HG03095 (cell line): ENCODE measurements around the gene ERCC5.
A peak's percentile ranks its signal among the peaks of the same experiment; 100 is the strongest.

ENCODE experiments used
- ATAC-seq: cut with Tn5 transposase; IDR thresholded peaks from one replicate; pipeline ENCODE4 v1.9.1; 2021; ENCODE audit warnings: moderate library complexity; ENCODE audit not compliant: unreplicated experiment

Gene ERCC5

DNA sequence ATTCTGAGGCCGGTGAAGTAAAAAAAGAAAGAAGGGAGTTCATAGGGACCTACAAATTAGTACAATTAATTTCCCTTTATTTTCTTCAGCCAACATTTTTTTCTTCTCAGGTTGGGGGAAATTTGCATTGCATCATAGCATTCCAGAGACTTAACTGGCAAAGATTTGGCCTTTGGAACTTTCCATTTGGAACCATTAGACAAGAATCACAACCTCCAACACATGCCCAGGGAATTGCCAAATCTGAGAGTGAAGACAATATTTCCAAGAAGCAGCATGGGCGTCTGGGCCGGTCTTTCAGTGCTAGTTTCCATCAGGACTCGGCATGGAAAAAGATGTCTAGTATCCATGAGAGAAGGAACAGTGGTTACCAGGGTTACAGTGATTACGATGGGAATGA, 6.4 kb upstream of the ERCC5 start:
- no peak for ATAC-seq

DNA sequence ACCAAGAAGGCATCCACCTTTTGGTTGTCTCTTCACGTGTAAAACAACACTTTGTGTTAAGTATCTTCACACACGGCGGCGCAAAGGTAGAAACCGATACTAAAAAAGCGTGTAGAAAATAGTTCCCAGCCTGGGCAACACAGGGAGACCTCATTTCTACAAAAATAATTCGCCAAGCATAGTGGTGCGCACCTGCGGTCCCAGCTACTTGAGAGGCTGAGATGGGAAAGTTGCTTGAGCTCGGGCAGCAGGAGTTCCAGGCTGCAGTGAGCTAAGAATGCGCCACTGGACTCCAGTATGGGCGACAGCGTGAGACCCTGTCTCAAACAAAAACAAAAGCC, 573 bp upstream of the ERCC5 start:
- peak; percentile 8 for ATAC-seq

DNA sequence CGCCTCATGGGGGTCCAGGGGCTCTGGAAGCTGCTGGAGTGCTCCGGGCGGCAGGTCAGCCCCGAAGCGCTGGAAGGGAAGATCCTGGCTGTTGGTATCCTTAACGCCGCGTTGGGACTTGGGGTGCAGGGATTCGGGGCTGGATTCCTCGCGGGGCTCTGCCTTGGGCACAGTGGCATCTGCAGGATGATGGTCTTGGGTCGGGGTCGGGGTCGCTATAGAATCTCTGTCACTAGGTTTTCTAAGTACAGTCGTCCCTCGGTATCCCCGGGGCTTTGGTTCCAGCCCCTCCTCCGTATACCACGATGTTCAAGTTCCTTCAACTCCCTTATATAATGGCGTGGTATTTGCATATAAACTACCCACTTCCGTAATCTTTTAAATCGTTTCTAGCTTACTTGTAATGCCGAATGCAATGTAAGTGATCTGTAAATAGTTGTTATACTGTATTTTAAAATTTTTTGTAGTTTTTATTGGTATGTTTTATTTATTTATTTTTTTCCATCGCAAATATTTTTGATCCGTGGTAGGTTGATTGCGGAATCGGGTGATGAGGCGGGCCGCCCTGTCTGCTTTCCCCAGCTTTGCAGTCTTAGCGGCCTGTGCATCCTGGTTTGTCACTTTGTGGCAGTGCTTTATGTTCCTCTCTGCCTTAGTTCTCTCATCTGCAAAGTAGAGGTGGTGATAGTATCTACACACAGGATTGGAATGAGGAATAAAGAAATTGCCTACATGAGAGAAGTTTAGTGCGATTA, 606 bp downstream of the ERCC5 start:
- peak; percentile 43 for ATAC-seq

DNA sequence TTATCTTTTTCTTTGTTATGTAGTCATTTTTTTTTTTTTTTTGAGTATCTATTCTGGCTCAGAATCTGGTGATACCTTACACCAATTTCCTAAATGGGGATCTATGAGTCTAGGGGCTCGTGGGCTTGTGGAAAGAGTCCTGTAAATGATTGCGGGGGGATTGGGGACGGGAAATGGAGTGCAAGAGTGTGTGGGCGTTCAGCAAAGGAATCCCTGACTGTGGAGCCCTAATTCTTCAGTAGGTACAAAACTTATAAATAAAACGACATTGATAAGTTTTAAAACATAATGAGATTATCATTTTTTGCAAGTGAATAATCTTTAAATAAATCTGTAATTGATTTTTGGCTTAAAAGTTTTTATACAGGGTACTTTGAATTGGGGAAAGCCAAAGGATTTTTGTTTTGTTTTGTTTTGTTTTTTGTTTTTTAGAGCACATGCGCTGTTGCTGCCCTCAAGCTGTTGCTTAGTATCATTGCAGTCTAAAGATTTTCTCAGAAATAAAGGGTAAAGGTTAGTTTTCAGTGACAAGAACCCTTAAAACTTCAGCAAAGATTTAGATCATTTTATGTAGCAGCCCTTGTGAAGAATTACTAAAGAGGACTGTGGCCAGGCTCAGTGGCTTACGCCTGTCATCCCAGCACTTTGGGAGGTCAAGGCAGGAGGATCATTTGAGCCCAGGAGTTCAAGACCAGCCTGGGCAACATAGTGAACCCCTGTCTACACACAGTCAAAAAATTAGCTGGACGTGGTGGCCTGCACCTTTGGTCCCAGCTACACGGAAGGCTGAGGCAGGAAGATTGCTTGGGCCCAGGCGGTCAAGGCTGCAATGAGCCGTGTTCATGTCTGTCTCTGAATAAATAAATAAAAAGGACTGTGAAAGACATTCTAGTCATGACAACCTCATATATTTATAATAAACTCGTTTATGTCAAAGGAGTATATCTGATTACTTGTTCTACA, 1.7 kb downstream of the ERCC5 start:
- no peak for ATAC-seq

DNA sequence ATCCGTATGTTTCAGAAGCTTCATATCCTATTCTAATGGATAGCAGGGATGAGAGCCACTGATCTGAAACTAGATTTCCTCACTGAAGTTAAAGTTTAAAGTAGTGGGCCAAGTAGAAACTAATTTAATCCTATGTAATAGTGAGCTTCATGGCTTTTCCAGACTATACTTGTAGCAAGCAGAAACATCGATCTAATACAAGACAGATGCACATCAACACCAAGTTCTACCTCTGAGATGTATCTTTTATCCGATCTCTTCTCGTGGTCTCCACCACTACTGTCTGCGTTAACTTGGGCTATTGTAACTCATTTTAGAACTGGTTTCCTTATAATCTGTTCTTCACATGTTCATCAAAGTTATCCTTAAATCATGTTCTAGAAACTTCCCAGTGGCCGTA, 3.1 kb downstream of the ERCC5 start:
- ATAC-seq = no peak

DNA sequence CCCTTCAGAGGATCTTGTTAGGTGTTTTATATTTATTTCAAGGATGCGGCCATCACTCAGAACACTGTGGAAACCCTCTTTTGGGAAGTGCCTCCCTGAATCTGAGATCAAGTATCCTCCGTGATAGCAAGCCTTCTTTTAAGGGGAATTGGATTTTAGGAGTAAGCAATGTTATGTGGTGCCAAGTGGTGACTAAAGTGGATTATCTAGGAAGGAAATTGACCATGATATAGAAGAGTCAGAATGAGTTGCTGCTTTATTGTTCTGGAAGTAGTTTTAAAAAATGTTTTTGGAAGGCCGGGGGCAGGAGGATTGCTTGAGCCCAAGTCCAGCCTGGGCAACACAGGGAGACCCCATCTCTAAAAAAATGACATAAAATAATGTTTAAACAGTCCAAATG, 6.7 kb downstream of the ERCC5 start:
- ATAC-seq = no peak

DNA sequence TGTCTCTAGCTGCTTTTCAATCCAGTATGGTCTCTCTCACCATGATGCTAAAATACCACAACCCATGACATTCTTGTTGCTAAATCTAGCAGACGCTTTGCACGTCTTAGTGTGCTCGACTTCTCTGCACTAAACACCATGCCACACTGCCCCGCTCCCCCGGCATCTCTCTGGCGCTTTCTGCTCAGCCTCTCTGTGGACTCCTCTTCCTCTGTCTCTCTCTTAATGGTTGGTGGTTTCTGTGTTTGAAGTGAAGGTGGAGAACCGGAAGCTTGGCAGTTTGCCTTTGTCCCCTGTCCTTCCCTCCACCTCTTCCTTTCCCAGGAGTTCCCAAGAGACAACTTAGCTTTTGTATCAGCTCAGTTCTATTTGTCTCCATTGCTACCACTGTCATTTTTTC, 8.8 kb downstream of the ERCC5 start:
- ATAC-seq = no peak

DNA sequence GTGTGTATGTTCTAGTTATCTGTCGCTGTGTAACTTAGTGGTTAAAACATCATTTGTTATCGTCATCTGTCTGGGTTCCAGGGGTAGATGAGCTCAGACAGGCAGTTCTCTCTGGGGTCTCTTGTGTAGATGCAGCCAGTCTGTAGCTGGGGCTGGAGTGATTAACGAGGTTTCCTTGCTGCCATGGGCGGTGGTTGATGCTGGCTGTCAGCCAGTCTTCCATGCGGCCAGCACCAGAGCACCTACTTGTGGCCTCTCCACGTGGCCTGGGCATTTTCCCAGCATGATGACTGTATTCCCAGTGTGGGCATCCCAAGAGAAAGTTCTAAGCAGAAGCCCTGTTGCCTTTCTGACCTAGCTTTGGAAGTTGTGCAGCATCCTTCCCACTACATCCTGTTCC, 10.7 kb downstream of the ERCC5 start:
- no peak for ATAC-seq

DNA sequence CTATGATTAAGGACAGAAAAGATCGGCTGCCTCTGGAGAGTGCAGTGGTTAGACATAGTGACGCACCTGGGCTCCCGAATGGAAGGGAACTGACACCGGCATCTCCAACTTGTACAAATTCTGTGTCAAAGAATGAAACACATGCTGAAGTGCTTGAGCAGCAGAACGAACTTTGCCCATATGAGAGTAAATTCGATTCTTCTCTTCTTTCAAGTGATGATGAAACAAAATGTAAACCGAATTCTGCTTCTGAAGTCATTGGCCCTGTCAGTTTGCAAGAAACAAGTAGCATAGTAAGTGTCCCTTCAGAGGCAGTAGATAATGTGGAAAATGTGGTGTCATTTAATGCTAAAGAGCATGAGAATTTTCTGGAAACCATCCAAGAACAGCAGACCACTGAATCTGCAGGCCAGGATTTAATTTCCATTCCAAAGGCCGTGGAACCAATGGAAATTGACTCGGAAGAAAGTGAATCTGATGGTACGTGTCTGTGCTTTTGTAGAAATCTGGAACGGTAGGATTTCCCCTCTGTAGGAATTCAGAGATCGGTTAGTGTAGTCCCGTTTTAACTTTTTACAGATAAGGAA, 16.9 kb downstream of the ERCC5 start:
- no peak for ATAC-seq

DNA sequence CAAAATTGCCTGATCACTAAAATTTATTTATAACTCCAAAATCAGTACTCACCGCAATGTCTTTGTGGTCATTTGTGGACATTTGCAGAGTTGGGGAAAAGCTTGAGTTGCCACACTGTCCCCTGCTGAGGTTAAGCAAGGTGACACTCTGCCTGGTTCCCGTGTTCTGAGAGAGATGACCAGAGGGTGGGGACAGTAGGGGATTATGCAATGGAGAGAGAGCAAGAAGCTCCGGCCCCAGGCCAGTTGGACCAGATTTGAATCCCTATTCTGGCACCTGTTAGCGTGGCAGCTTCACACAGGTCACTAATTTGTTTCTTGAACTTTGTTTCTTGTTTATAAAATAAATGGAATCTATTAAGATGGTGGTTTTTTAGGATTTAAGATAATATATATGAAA, 17.8 kb downstream of the ERCC5 start:
- no peak for ATAC-seq

DNA sequence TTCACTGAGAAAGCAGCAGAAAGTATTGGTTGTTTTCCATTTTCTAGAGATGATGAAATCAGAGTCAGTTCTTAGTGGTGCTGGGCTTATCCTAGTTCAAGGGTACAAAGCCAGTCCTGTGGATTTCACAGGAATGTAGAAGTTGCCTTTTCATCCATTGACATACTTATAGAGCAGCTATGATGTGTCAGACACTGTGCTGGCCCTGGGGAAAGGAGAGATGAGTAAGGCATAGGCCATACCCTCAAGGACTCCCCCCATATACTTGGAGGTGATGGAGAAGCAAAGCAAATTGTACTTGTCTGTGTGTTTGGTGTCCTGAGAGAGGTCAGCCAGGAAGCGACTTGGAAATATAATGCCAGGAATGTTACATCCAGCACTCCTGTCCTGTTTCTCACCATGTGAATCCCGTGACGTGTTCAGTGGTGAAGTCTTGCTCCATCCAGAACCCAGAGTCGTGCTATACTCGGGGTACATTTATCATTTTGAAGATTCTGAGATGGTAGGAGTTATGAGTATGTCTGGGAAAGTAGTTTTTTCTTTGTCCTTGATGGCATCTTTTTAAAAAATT, 22.6 kb downstream of the ERCC5 start:
- no peak for ATAC-seq

DNA sequence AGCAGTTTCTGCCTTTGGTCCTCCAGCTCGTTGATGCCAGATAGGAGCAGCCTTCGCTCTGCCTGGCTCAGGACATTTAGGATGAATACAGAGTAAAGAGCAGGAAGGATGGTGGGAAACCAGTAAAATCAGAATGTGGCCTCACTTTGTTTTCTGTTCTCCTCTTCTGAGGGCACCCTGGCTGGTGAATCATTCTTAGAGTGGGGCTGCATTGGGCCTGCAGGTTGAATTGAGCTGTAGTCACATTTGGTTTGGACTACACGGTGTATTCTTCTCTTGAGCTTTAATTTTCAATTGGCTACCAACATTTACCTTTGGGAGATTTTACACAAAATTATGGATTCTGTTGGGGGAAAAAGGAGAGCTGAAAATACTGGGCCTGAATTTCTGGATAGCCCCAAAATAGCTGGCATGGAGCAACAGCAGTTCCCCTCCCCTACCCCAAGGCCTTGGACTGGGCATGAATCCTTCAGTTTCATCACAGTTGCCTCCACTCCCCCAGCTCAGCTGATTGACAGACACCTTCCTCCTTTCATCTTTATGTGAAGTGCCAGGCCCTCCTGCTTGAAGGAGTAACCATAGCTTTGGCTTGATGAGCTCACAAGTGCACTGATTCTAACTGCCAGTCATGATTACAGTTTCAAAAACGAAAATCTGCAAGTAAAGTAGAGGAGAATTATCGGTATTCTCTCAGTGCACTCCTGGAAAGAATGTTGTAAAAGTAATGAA, 24.3 kb downstream of the ERCC5 start:
- ATAC-seq = peak; percentile 32

DNA sequence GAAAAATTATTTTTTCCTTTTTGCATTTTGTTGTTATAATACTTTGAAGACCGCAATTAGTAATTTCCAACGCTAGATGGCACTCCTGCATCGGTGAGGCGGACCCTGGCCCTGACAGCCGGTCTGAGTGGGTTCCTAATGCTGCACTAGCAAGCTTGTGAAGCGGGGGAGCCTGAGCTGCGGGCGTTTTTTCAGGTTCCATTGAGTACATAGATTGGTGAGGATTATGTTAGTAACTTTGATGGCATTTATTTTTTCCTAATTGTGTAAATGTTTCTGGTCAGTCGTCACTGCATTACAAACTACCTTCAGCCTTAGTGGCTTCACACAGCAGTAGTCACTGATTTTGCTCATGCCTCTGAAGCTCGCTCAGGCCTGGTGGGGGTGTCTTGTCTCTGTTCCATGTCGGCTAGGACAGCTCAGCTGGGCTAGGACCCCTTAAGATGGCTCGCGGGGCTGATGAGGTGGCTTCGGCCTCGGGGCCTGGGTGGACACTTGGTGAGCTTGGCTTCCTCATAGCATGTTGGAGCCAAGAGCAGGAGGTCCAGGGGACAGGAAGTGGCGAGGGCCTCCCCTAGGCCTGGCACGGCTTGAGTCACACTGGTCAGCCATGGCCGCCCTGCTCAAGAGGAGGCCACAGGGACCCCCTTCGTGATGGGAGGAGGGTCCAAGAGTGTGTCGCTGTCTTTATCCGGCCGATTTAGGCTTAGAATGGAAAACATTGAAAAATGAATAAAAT, 25.0 kb downstream of the ERCC5 start:
- peak; percentile 80 for ATAC-seq

DNA sequence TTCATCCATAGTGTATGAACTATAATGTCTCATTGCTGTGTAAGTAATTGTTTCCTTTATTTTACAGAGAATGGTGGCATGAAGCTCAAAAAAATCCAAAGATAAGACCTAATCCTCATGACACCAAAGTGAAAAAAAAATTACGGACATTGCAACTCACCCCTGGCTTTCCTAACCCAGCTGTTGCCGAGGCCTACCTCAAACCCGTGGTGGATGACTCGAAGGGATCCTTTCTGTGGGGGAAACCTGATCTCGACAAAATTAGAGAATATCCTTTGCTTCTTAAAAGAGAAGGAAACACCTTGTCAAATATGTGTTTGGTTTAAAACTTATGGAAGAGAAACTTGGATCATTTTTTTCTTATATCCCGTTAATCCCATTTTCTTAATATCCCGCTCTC, 26.3 kb downstream of the ERCC5 start:
- ATAC-seq = no peak

DNA sequence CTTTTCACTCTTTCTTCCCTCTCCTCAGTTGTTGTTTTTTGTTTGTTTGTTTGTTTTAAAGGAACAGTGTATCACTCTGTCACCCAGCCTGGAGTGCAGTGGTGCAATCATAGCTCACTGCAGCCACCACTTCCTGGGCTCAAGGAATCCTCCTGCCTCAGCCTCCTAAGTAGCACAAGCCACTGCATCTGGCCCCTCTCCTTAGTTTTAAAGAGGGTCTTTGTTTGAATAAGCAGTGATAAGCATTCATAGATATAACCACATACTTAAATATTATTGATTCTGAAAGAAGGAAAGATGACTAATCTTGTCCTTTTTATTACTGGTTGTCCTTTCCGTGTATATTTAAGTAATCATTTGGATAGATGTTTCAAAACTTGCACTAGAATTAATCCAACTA, 26.7 kb downstream of the ERCC5 start:
- no peak for ATAC-seq

DNA sequence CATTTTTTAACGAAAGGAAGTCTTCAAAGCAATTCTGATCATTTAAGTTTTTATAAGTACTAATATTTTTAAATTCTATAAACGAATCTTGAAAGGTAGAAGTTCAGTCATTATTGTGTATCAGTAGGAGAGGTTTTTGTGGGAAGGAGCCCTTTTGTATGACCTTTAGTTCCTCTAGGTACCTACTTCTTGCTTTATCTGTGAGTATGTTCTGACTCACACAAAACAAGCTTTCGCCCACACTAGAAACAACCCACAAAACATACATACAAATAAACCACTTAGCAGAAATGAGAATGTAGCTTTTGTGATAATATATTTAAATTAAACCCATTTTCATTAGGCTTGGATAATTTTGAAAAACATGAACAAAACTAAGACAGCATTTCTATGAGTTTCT, 27.8 kb downstream of the ERCC5 start:
- ATAC-seq = peak; percentile 47

DNA sequence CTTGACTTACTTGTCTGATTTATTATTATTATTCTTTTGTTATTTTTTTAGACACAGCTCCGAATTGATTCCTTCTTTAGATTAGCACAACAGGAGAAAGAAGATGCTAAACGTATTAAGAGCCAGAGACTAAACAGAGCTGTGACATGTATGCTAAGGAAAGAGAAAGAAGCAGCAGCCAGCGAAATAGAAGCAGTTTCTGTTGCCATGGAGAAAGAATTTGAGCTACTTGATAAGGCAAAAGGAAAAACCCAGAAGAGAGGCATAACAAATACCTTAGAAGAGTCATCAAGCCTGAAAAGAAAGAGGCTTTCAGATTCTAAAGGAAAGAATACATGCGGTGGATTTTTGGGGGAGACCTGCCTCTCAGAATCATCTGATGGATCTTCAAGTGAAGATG, 29.4 kb downstream of the ERCC5 start:
- no peak for ATAC-seq

DNA sequence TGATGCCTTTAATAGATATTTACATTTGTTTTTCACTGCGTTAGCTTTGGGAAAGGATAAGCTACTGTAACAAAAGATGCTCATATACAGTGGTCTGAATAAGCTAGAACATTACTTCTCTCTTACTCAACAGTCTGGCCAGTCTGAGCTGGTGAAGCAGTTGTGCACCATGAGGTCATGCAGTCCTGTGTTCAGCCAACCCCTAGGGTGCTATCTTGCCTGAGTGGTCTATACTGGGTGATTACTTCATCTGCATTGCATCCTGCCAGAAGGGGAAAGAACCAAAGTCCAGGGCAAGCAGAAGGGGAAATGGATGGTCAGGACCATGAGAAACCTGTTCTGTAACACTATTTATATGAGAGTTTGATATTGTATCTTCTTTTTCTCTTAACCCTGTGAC, 31.5 kb downstream of the ERCC5 start:
- ATAC-seq = no peak

DNA sequence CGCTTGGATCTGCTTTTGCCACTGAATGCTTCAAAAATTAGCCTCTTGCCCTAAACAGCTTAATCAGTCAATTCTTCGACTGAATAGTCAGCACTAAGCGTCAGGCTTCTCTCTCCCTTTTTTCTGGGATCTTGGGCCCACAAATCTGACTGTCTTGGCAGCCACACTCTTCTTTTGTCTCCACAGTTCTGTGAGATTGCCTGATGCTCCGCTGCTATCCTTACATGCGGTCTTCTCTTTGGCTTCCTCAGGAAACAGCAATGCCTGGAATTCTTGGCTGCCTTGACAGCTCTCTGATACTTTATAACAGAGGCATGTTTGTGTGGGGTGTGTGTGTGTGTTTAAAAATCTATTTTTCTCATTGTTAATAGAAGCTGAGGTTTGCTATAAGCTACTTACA, 32.6 kb downstream of the ERCC5 start:
- ATAC-seq = no peak

DNA sequence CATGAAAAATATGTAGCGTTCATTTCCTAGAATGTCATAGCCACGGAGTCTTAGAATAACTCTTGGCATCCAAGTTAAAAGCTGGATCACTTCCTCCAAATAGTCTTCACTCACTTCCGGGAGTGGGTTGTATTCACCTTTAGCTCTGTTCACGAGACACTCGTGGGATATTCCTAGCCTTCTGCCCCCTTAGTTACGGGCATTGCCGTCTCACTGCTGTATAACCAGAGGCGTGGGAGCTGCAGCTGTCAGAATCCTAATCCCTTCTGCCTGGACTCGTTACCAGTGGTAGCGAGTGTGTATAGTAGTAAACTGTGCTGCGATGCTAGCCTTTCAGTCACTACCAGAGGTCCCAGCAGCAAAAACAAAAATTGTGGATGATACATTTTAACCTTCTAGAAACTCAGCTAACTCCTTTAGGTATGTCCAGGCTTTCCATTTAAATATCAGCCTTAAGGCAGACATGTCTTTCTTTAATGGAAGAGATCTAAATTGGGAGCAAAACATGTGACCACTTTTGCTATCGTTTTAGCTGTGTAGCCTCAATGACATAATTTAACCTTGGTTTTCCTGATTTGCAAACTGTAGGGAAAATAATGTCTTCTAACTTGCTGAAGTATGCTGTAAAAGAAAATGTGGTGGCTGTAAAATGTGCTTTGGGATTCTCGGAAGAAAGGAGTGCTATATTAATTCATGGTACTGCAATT, 34.1 kb downstream of the ERCC5 start:
- no peak for ATAC-seq
